DOHH2 (cell line): Measurements from ENCODE around the gene PYGB.

Experiments used
- H3F3A ChIP-seq: fragments of 200-600 bp; sonication (generic), shearing (Covaris generic); 2 replicates; pipeline ENCODE4 v1.6.0; 2016; ENCODE audit warnings: antibody characterized with exemption, mild to moderate bottlenecking; ENCODE audit not compliant: control insufficient read depth, insufficient read depth
- H3K27ac ChIP-seq: fragments of 200-600 bp; sonication (generic); 2 replicates; pipeline ENCODE4 v1.5.1; 2014; ENCODE audit warnings: low read depth, mild to moderate bottlenecking, low read length, moderate library complexity
- H3K27me3 ChIP-seq: fragments of 200-600 bp; sonication (generic); 2 replicates; pipeline ENCODE4 v1.6.1; 2014; ENCODE audit warnings: mild to moderate bottlenecking, low read length, mixed read lengths; ENCODE audit not compliant: control insufficient read depth
- H3K36me3 ChIP-seq: fragments of 200-600 bp; sonication (generic); 2 replicates; pipeline ENCODE4 v1.6.1; 2014; ENCODE audit warnings: mild to moderate bottlenecking, low read length, moderate library complexity, mixed read lengths; ENCODE audit not compliant: control insufficient read depth
- H3K4me1 ChIP-seq: fragments of 200-600 bp; sonication (generic); 2 replicates; pipeline ENCODE4 v1.6.1; 2014; ENCODE audit warnings: mild to moderate bottlenecking, low read length, mixed read lengths; ENCODE audit not compliant: control insufficient read depth
- H3K4me2 ChIP-seq: fragments of 200-600 bp; sonication (generic); 2 replicates; pipeline ENCODE4 v1.6.0; 2014; ENCODE audit warnings: mild to moderate bottlenecking, low read length, moderate library complexity
- H3K4me3 ChIP-seq: fragments of 200-600 bp; sonication (generic); 2 replicates; pipeline ENCODE4 v1.5.1; 2014; ENCODE audit warnings: mild to moderate bottlenecking, low read length, mixed read lengths
- H3K79me2 ChIP-seq: fragments of 200-600 bp; sonication (generic); 2 replicates; pipeline ENCODE4 v1.6.1; 2014; ENCODE audit warnings: mild to moderate bottlenecking, low read length, mixed read lengths; ENCODE audit not compliant: control insufficient read depth
- H3K9me2 ChIP-seq: fragments of 200-600 bp; sonication (generic); replicated peaks from 2 replicates; pipeline ENCODE4 v1.6.1; 2014; ENCODE audit warnings: mild to moderate bottlenecking, low read length, mixed read lengths; ENCODE audit not compliant: control insufficient read depth
- H3K9me3 ChIP-seq: fragments of 200-600 bp; sonication (generic); 2 replicates; pipeline ENCODE4 v1.6.1; 2014; ENCODE audit warnings: antibody characterized with exemption, low read length, mixed read lengths; ENCODE audit not compliant: control insufficient read depth, insufficient read depth
- H4K20me1 ChIP-seq: fragments of 200-600 bp; sonication (generic); 2 replicates; pipeline ENCODE4 v1.6.0; 2014; ENCODE audit warnings: low read depth, mild to moderate bottlenecking, antibody characterized with exemption, low read length, moderate library complexity; ENCODE audit not compliant: control insufficient read depth, insufficient read depth
- CTCF ChIP-seq: fragments of 200-600 bp; sonication (generic); IDR thresholded peaks from one replicate; pipeline ENCODE4 v1.5.1; 2014; ENCODE audit warnings: antibody characterized with exemption, mild to moderate bottlenecking, low read depth, low read length; ENCODE audit not compliant: poor library complexity, severe bottlenecking
- EZH2phosphoT487 ChIP-seq: fragments of 200-600 bp; sonication (generic); IDR thresholded peaks from 2 replicates; pipeline ENCODE4 v1.6.1; 2017; ENCODE audit warnings: borderline replicate concordance, mild to moderate bottlenecking, antibody characterized with exemption, low read length, moderate library complexity, mixed read lengths

The PYGB gene

GRCh38 chr20:25247956-25248785, at the start of gene PYGB:
PYGB (plus strand) TSS chr20:25248085; CDS start chr20:25248179, 94 bp downstream.
- Histone ChIP-seq H3K27ac (peak within 1 kb of the TSS; percentile 53), H3F3A (0 out of 2 replicates have a peak, but pooled peaks cover 5% of the 10 kb centered on the region), H3K36me3 (no peaks in the 10 kb centered on the region), H3K9me2 (no peaks in the 10 kb centered on the region), H3K4me3 (peak within 1 kb of the TSS; percentile 94), H3K4me1 (peaks cover 38% of the 10 kb centered on the region), H3K9me3 (no peaks in the 10 kb centered on the region), H4K20me1 (peaks cover 12% of the 10 kb centered on the region; the same call in 1 of the 2 replicates), H3K4me2 (peak within 1 kb of the TSS; percentile 72), H3K79me2 (peaks cover 51% of the 10 kb centered on the region), H3K27me3 (0 out of 2 replicates have a peak, but pooled peaks cover 9% of the 10 kb centered on the region)
- no peak for TF ChIP-seq EZH2phosphoT487
- TF ChIP-seq CTCF, result no peak

- TF ChIP-seq EZH2phosphoT487 (no peak), CTCF (no peak)
- peaks cover 3% of the 10 kb centered on the region; the same call in 1 of the 2 replicates for H3K36me3 ChIP-seq
- H3K4me2 ChIP-seq, result no peak overlapping the region
- H3F3A ChIP-seq, result peaks cover under 1% of the 10 kb centered on the region; the same call in 1 of the 2 replicates
- H4K20me1 ChIP-seq, result no peaks in the 10 kb centered on the region
- peaks cover 3% of the 10 kb centered on the region; the same call in 1 of the 2 replicates for H3K27me3 ChIP-seq
- H3K79me2 ChIP-seq, result peaks cover 62% of the 10 kb centered on the region
- H3K4me1 ChIP-seq, result peaks cover 26% of the 10 kb centered on the region
- H3K4me3 ChIP-seq, result no peak overlapping the region
- no peak overlapping the region for H3K27ac ChIP-seq
- H3K9me3 ChIP-seq, result no peaks in the 10 kb centered on the region
- no peaks in the 10 kb centered on the region for H3K9me2 ChIP-seq
These were observed 49.1 kb upstream of the PYGB start for GRCh38 chr20:25198663-25199383.

GRCh38 chr20:25199473-25200260, 48.2 kb upstream of the PYGB start:
- Histone ChIP-seq H3K4me1 (peaks cover 28% of the 10 kb centered on the region), H3K9me2 (no peaks in the 10 kb centered on the region)

More at GRCh38 chr20:25199473-25200260, 48.2 kb upstream of the PYGB start:
- Histone ChIP-seq H3K4me3 (no peak overlapping the region), H3K9me3 (no peaks in the 10 kb centered on the region), H3K27ac (no peak overlapping the region), H3K4me2 (no peak overlapping the region), H4K20me1 (no peaks in the 10 kb centered on the region), H3K27me3 (peaks cover 3% of the 10 kb centered on the region; the same call in 1 of the 2 replicates), H3K36me3 (peaks cover 3% of the 10 kb centered on the region; the same call in 1 of the 2 replicates), H3K79me2 (peaks cover 69% of the 10 kb centered on the region), H3F3A (no peaks in the 10 kb centered on the region; the same call in 1 of the 2 replicates)
- no peak for TF ChIP-seq CTCF
- no peak for TF ChIP-seq EZH2phosphoT487
